Measurements from ENCODE around the gene CYRIA.

- TF ChIP-seq CTCF (IDR thresholded peaks at IDR 0.05) (no peak), POLR2AphosphoS5 (IDR thresholded peaks at IDR 0.05) (no peak), POLR2A (IDR thresholded peaks at IDR 0.05) (no peak), EP300 (IDR thresholded peaks at IDR 0.05) (no peak)
These were observed 37.3 kb downstream of the CYRIA start for GRCh38 chr2:16628314-16628713.

Data from suprapubic skin (tissue), 4 donors.